Loucy (cell line): ENCODE measurements around the gene NAXE.

ENCODE experiments used
- H2AFZ ChIP-seq: fragments of 200-600 bp; sonication (generic); 2 replicates; pipeline ENCODE4 v1.6.0; 2016; ENCODE audit warnings: antibody characterized with exemption, mild to moderate bottlenecking, low read length, moderate library complexity
- H3F3A ChIP-seq: fragments of 200-600 bp; 2 replicates; pipeline ENCODE4 v1.6.0; 2016; ENCODE audit warnings: antibody characterized with exemption, low read depth, mild to moderate bottlenecking
- H3K27me3 ChIP-seq: fragments of 200-600 bp; sonication (generic); 2 replicates; pipeline ENCODE4 v1.6.1; 2014; ENCODE audit warnings: low read length, mild to moderate bottlenecking; ENCODE audit not compliant: insufficient read depth, poor library complexity, severe bottlenecking
- H3K36me3 ChIP-seq: fragments of 200-600 bp; sonication (generic); 2 replicates; pipeline ENCODE4 v1.6.1; 2016; ENCODE audit warnings: low read length; ENCODE audit not compliant: insufficient read depth
- H3K4me1 ChIP-seq: fragments of 200-600 bp; sonication (generic); 2 replicates; pipeline ENCODE4 v1.5.1; 2014; ENCODE audit warnings: low read length, mild to moderate bottlenecking; ENCODE audit not compliant: insufficient read depth, poor library complexity, severe bottlenecking
- H3K4me2 ChIP-seq: fragments of 200-600 bp; sonication (generic); 2 replicates; pipeline ENCODE4 v1.6.0; 2014; ENCODE audit warnings: antibody characterized with exemption, low read length, low read depth, mild to moderate bottlenecking; ENCODE audit not compliant: poor library complexity, severe bottlenecking
- H3K4me3 ChIP-seq: fragments of 200-600 bp; sonication (generic); 2 replicates; pipeline ENCODE4 v1.5.1; 2014; ENCODE audit warnings: low read length, mild to moderate bottlenecking, mixed read lengths; ENCODE audit not compliant: poor library complexity, severe bottlenecking
- H3K79me2 ChIP-seq: fragments of 200-600 bp; sonication (generic); 2 replicates; pipeline ENCODE4 v1.6.1; 2014; ENCODE audit warnings: low read length; ENCODE audit not compliant: insufficient read depth
- H3K9ac ChIP-seq: fragments of 200-600 bp; sonication (generic); 2 replicates; pipeline ENCODE4 v1.6.0; 2014; ENCODE audit warnings: mild to moderate bottlenecking, low read depth, low read length, moderate library complexity; ENCODE audit not compliant: poor library complexity, severe bottlenecking
- H3K9me2 ChIP-seq: fragments of 200-600 bp; sonication (generic); replicated peaks from 2 replicates; pipeline ENCODE4 v1.6.1; 2016; ENCODE audit warnings: low read depth, low read length, mixed read lengths
- H3K9me3 ChIP-seq: fragments of 200-600 bp; sonication (generic); 2 replicates; pipeline ENCODE4 v1.6.1; 2014; ENCODE audit warnings: mild to moderate bottlenecking, antibody characterized with exemption, low read length, low read depth; ENCODE audit not compliant: insufficient read depth
- H4K20me1 ChIP-seq: fragments of 200-600 bp; sonication (generic); 2 replicates; pipeline ENCODE4 v1.6.0; 2014; ENCODE audit warnings: antibody characterized with exemption, low read length, mild to moderate bottlenecking; ENCODE audit not compliant: insufficient read depth, poor library complexity, severe bottlenecking
- CTCF ChIP-seq: fragments of 200-600 bp; sonication (generic); conservative IDR thresholded peaks from 2 replicates; pipeline ENCODE4 v1.5.1; 2014; ENCODE audit warnings: mild to moderate bottlenecking, antibody characterized with exemption, low read length
- EZH2phosphoT487 ChIP-seq: fragments of 200-600 bp; IDR thresholded peaks from 2 replicates; pipeline ENCODE4 v1.6.1; 2018; ENCODE audit warnings: antibody characterized with exemption, mild to moderate bottlenecking, moderate library complexity, borderline replicate concordance

Gene NAXE

GRCh38 chr1:156546267-156546666, 45.3 kb upstream of the NAXE start:
- H3K79me2 ChIP-seq, result no peaks in the 10 kb centered on the region
- no peaks in the 10 kb centered on the region for H4K20me1 ChIP-seq
- no peaks in the 10 kb centered on the region for H3K9me3 ChIP-seq
- no peaks in the 10 kb centered on the region for H3F3A ChIP-seq
- peaks cover 10% of the 10 kb centered on the region; the same call in 1 of the 2 replicates for H3K36me3 ChIP-seq
- no peak overlapping the region for H3K9ac ChIP-seq
- H3K4me3 ChIP-seq, result no peak overlapping the region
- H3K9me2 ChIP-seq, result no peaks in the 10 kb centered on the region
- H3K4me1 ChIP-seq, result peaks cover 5% of the 10 kb centered on the region
- H3K4me2 ChIP-seq, result no peak overlapping the region
- TF ChIP-seq CTCF (no peak), EZH2phosphoT487 (no peak)
- no peaks in the 10 kb centered on the region for H3K27me3 ChIP-seq
- H2AFZ ChIP-seq, result no peak overlapping the region

- no peaks in the 10 kb centered on the region for H3K9me3 ChIP-seq
- TF ChIP-seq CTCF (no peak), EZH2phosphoT487 (no peak)
- H3K9ac ChIP-seq, result no peak overlapping the region
- no peaks in the 10 kb centered on the region for H3K27me3 ChIP-seq
- H3K4me2 ChIP-seq, result no peak overlapping the region
- peaks cover 10% of the 10 kb centered on the region; the same call in 1 of the 2 replicates for H3K36me3 ChIP-seq
- no peaks in the 10 kb centered on the region for H4K20me1 ChIP-seq
- H2AFZ ChIP-seq, result no peak overlapping the region
- H3K4me1 ChIP-seq, result peaks cover 5% of the 10 kb centered on the region
- no peak overlapping the region for H3K4me3 ChIP-seq
- H3K79me2 ChIP-seq, result no peaks in the 10 kb centered on the region
- no peaks in the 10 kb centered on the region for H3F3A ChIP-seq
- H3K9me2 ChIP-seq, result no peaks in the 10 kb centered on the region
Measured at GRCh38 chr1:156547434-156547833, 44.1 kb upstream of the NAXE start.

GRCh38 chr1:156547982-156548381, 43.6 kb upstream of the NAXE start:
- H3K9me3 ChIP-seq, result no peaks in the 10 kb centered on the region

More at GRCh38 chr1:156547982-156548381, 43.6 kb upstream of the NAXE start:
- no peak overlapping the region for H3K9ac ChIP-seq
- H2AFZ ChIP-seq, result no peak overlapping the region
- TF ChIP-seq EZH2phosphoT487 (no peak), CTCF (no peak)
- H3K36me3 ChIP-seq, result peaks cover 10% of the 10 kb centered on the region; the same call in 1 of the 2 replicates
- H3K4me2 ChIP-seq, result no peak overlapping the region
- no peaks in the 10 kb centered on the region for H3K79me2 ChIP-seq
- no peaks in the 10 kb centered on the region for H3F3A ChIP-seq
- peaks cover 4% of the 10 kb centered on the region for H3K4me1 ChIP-seq
- H3K27me3 ChIP-seq, result no peaks in the 10 kb centered on the region
- no peak overlapping the region for H3K4me3 ChIP-seq
- no peaks in the 10 kb centered on the region for H3K9me2 ChIP-seq
- H4K20me1 ChIP-seq, result no peaks in the 10 kb centered on the region
